ENCODE measurements around the gene SERGEF.

- no peak for TF ChIP-seq EZH2 (IDR thresholded peaks at IDR 0.05; ENCODE audit: borderline replicate concordance, low read length)
- TF ChIP-seq, protein P1, sequence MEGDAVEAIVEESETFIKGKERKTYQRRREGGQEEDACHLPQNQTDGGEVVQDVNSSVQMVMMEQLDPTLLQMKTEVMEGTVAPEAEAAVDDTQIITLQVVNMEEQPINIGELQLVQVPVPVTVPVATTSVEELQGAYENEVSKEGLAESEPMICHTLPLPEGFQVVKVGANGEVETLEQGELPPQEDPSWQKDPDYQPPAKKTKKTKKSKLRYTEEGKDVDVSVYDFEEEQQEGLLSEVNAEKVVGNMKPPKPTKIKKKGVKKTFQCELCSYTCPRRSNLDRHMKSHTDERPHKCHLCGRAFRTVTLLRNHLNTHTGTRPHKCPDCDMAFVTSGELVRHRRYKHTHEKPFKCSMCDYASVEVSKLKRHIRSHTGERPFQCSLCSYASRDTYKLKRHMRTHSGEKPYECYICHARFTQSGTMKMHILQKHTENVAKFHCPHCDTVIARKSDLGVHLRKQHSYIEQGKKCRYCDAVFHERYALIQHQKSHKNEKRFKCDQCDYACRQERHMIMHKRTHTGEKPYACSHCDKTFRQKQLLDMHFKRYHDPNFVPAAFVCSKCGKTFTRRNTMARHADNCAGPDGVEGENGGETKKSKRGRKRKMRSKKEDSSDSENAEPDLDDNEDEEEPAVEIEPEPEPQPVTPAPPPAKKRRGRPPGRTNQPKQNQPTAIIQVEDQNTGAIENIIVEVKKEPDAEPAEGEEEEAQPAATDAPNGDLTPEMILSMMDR (conservative IDR thresholded peaks at IDR 0.05 in 1 of 2, IDR thresholded peaks at IDR 0.05 in 1 of 2; ENCODE audit: extremely low read depth in 1 of 2, insufficient read depth in 1 of 2, low read depth in 1 of 2, low read length in 2 of 2), result no peak
Measured at GRCh38 chr11:17950644-17951043, 62.2 kb downstream of the SERGEF start.

Data from mammary epithelial cell (primary cell).